ENCODE measurements around the gene ZNF670.

The ZNF670 gene

DNA sequence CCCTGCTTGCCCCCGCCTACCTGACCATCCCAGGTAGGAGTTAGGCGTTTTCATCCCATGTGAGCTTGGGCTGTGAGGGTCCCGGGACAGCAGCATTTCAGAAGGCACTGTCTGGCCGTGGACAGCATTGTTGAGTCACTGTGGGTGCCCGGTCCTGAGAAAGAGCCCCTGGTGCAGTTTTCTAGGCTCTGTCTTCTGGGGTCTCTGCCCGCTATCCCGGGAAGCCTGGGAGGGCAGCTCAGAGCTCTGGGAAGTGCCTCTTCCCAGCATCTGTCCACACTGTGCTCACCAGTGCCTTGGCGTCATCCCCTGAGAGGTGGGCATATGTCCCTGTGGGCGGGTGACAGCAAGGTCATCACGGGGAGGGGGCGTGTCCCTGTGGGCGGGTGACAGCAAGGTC is 36.9 kb upstream of the ZNF670 start:
- H3K79me2 ChIP-seq (ENCODE audit: insufficient read depth, low read length) = no peaks in the 10 kb centered on the region
- DNase-seq (no peak), ATAC-seq (ENCODE audit: insufficient read depth, low read depth) (no peak)

DNA sequence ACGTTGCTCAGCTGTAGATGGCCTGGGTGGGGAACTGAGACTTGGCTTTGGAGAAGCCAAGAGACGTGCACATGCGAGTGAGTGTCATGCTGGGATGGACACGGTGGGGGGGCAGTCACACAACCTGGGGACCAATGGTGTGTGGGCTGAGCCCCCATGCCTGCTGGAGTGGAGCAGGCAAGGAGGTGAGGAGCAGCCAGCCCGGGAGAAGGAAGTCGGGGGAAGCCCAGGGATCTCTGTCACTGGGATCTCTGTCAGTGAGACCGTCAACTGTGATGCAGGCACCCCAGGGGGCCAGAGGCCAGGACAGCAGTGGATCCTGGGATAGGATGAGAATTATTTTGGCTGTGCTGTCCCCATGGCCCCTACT is 36.5 kb upstream of the ZNF670 start:
- no peaks in the 10 kb centered on the region for H3K36me3 ChIP-seq (ENCODE audit: insufficient read depth, low read length)
- TF ChIP-seq EZH2 (IDR thresholded peaks at IDR 0.05; ENCODE audit: borderline replicate concordance, low read depth, low read length, severe bottlenecking) = no peak
- TF ChIP-seq, protein P1, sequence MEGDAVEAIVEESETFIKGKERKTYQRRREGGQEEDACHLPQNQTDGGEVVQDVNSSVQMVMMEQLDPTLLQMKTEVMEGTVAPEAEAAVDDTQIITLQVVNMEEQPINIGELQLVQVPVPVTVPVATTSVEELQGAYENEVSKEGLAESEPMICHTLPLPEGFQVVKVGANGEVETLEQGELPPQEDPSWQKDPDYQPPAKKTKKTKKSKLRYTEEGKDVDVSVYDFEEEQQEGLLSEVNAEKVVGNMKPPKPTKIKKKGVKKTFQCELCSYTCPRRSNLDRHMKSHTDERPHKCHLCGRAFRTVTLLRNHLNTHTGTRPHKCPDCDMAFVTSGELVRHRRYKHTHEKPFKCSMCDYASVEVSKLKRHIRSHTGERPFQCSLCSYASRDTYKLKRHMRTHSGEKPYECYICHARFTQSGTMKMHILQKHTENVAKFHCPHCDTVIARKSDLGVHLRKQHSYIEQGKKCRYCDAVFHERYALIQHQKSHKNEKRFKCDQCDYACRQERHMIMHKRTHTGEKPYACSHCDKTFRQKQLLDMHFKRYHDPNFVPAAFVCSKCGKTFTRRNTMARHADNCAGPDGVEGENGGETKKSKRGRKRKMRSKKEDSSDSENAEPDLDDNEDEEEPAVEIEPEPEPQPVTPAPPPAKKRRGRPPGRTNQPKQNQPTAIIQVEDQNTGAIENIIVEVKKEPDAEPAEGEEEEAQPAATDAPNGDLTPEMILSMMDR (IDR thresholded peaks at IDR 0.05; ENCODE audit: borderline replicate concordance, extremely low read depth, low read length, poor library complexity, severe bottlenecking) = no peak
- no peak for ATAC-seq (ENCODE audit: insufficient read depth, low read depth)
- no peaks in the 10 kb centered on the region for H3K4me1 ChIP-seq (ENCODE audit: insufficient read depth, low read length)
- no peaks in the 10 kb centered on the region for H3K9me3 ChIP-seq (ENCODE audit: insufficient read depth, low read length, severe bottlenecking)
- no peaks in the 10 kb centered on the region for H3K27me3 ChIP-seq (ENCODE audit: insufficient read depth, low read length, poor library complexity)
- no peak overlapping the region for H3K27ac ChIP-seq (ENCODE audit: low read length)
- H3K9ac ChIP-seq (ENCODE audit: low read depth, low read length) = no peak overlapping the region
- no peak overlapping the region for H3K4me2 ChIP-seq (ENCODE audit: insufficient read depth, low read length)
- H4K20me1 ChIP-seq (ENCODE audit: insufficient read depth, low read length) = peaks cover 4% of the 10 kb centered on the region; the same call in 1 of the 2 replicates
- no peaks in the 10 kb centered on the region for H3K79me2 ChIP-seq (ENCODE audit: insufficient read depth, low read length)
- H3K4me3 ChIP-seq (ENCODE audit: low read depth in 1 of 2, low read length in 2 of 2) = no peak overlapping the region
- H2AFZ ChIP-seq (ENCODE audit: low read depth, low read length) = no peak overlapping the region
- DNase-seq = no peak

More for the DNA sequence above, 36.9 kb upstream of the ZNF670 start:
- Histone ChIP-seq H2AFZ (ENCODE audit: low read depth, low read length) (no peak overlapping the region), H3K27ac (ENCODE audit: low read length) (no peak overlapping the region), H3K4me2 (ENCODE audit: insufficient read depth, low read length) (no peak overlapping the region), H4K20me1 (ENCODE audit: insufficient read depth, low read length) (peaks cover 4% of the 10 kb centered on the region; the same call in 1 of the 2 replicates), H3K27me3 (ENCODE audit: insufficient read depth, low read length, poor library complexity) (no peaks in the 10 kb centered on the region), H3K36me3 (ENCODE audit: insufficient read depth, low read length) (no peaks in the 10 kb centered on the region), H3K4me3 (ENCODE audit: low read depth in 1 of 2, low read length in 2 of 2) (no peak overlapping the region), H3K9me3 (ENCODE audit: insufficient read depth, low read length, severe bottlenecking) (no peaks in the 10 kb centered on the region), H3K4me1 (ENCODE audit: insufficient read depth, low read length) (no peaks in the 10 kb centered on the region), H3K9ac (ENCODE audit: low read depth, low read length) (no peak overlapping the region)
- TF ChIP-seq, protein P1 (IDR thresholded peaks at IDR 0.05; ENCODE audit: borderline replicate concordance, extremely low read depth, low read length, poor library complexity, severe bottlenecking) = no peak

GRCh38 chr1:247114351-247115140 is 35.9 kb upstream of the ZNF670 start:
- Histone ChIP-seq H3K27me3 (ENCODE audit: insufficient read depth, low read length, poor library complexity) (no peaks in the 10 kb centered on the region), H3K4me1 (ENCODE audit: insufficient read depth, low read length) (no peaks in the 10 kb centered on the region), H3K9me3 (ENCODE audit: insufficient read depth, low read length, severe bottlenecking) (no peaks in the 10 kb centered on the region), H3K4me3 (ENCODE audit: low read depth in 1 of 2, low read length in 2 of 2) (no peak overlapping the region), H4K20me1 (ENCODE audit: insufficient read depth, low read length) (peaks cover 4% of the 10 kb centered on the region; the same call in 1 of the 2 replicates), H3K79me2 (ENCODE audit: insufficient read depth, low read length) (no peaks in the 10 kb centered on the region), H3K9ac (ENCODE audit: low read depth, low read length) (no peak overlapping the region), H2AFZ (ENCODE audit: low read depth, low read length) (no peak overlapping the region), H3K4me2 (ENCODE audit: insufficient read depth, low read length) (no peak overlapping the region), H3K36me3 (ENCODE audit: insufficient read depth, low read length) (no peaks in the 10 kb centered on the region), H3K27ac (ENCODE audit: low read length) (no peak overlapping the region)
- DNase-seq (no peak), ATAC-seq (ENCODE audit: insufficient read depth, low read depth) (peak; percentile 27; the same call in 1 of the 3 replicates)
- TF ChIP-seq, protein P1 (IDR thresholded peaks at IDR 0.05; ENCODE audit: borderline replicate concordance, extremely low read depth, low read length, poor library complexity, severe bottlenecking) = no peak
- TF ChIP-seq EZH2 (IDR thresholded peaks at IDR 0.05; ENCODE audit: borderline replicate concordance, low read depth, low read length, severe bottlenecking) = no peak

Data from DND-41 (cell line).